Osteoblast (primary cell): ENCODE results near the gene AKAP13. TPM values are rescaled to one million over a fixed set of nuclear protein-coding genes. Genes with fewer than 3 reads are reported as not detected.

Experiments
- DNase-seq: peaks from one replicate; pipeline ENCODE4 v3.0.0; 2011; ENCODE audit warnings: low spot score, mixed read lengths; ENCODE audit not compliant: insufficient read length; ENCODE audit errors: missing footprints
- H2AFZ ChIP-seq: 2 replicates; pipeline ENCODE4 v1.6.0; 2011; ENCODE audit warnings: mild to moderate bottlenecking, low read length
- H3K27ac ChIP-seq: 2 replicates; pipeline ENCODE4 v1.5.1; 2011; ENCODE audit warnings: mild to moderate bottlenecking, low read depth, low read length, moderate library complexity
- H3K27me3 ChIP-seq: 2 replicates; pipeline ENCODE4 v1.6.0; 2012; ENCODE audit warnings: mild to moderate bottlenecking, control low read depth, inconsistent platforms, low read length, moderate library complexity; ENCODE audit not compliant: insufficient read depth
- H3K36me3 ChIP-seq: 2 replicates; pipeline ENCODE4 v1.5.1; 2011; ENCODE audit warnings: mild to moderate bottlenecking, low read length, control low read depth, moderate library complexity; ENCODE audit not compliant: insufficient read depth
- H3K4me1 ChIP-seq: 2 replicates; pipeline ENCODE4 v1.5.1; 2011; ENCODE audit warnings: mild to moderate bottlenecking, low read length, control low read depth, moderate library complexity; ENCODE audit not compliant: insufficient read depth
- H3K4me2 ChIP-seq: 2 replicates; pipeline ENCODE4 v1.6.0; 2011; ENCODE audit warnings: mild to moderate bottlenecking, low read length; ENCODE audit not compliant: insufficient read depth
- H3K4me3 ChIP-seq: fragments of 200-600 bp; sonication (generic); 3 replicates; pipeline ENCODE4 v1.5.1; 2012; ENCODE audit warnings: mild to moderate bottlenecking, low read length, inconsistent platforms; ENCODE audit not compliant: insufficient read depth
- H3K79me2 ChIP-seq: 2 replicates; pipeline ENCODE4 v1.6.0; 2012; ENCODE audit warnings: mild to moderate bottlenecking, low read length, control low read depth, inconsistent platforms; ENCODE audit not compliant: insufficient read depth
- H3K9me3 ChIP-seq: 2 replicates; pipeline ENCODE4 v1.5.1; 2011; ENCODE audit warnings: low read depth, low read length, control low read depth
- H4K20me1 ChIP-seq: 2 replicates; pipeline ENCODE4 v1.6.0; 2012; ENCODE audit warnings: mild to moderate bottlenecking, low read length, control low read depth; ENCODE audit not compliant: insufficient read depth
- total RNA-seq: library from RNA; depleted of rRNA; stranded (reverse); fragments of >200 nt; gene quantifications from 2 replicates; pipeline ENCODE4 v1.2.3, GENCODE V29; 2012
- TF ChIP-seq, protein P1 (sequence below): IDR thresholded peaks from 2 replicates; pipeline ENCODE4 v1.5.1; 2011; ENCODE audit warnings: mild to moderate bottlenecking, low read depth, low read length, moderate library complexity; ENCODE audit errors: extremely low read depth

The AKAP13 gene
- total RNA-seq, 1 donor = 77.1 TPM

GRCh38 chr15:85423256-85423655 lies 42.9 kb downstream of the AKAP13 start:
- H3K36me3 ChIP-seq = no peaks in the 10 kb centered on the region
- H3K4me2 ChIP-seq = no peak overlapping the region
- no peak for DNase-seq
- H3K9me3 ChIP-seq = no peaks in the 10 kb centered on the region
- H3K79me2 ChIP-seq = peaks cover 93% of the 10 kb centered on the region
- H3K4me3 ChIP-seq = no peak overlapping the region
- H2AFZ ChIP-seq = no peak overlapping the region
- H4K20me1 ChIP-seq = peaks cover 46% of the 10 kb centered on the region
- H3K27me3 ChIP-seq = no peaks in the 10 kb centered on the region
- peaks cover 7% of the 10 kb centered on the region for H3K4me1 ChIP-seq
- TF ChIP-seq, protein P1, sequence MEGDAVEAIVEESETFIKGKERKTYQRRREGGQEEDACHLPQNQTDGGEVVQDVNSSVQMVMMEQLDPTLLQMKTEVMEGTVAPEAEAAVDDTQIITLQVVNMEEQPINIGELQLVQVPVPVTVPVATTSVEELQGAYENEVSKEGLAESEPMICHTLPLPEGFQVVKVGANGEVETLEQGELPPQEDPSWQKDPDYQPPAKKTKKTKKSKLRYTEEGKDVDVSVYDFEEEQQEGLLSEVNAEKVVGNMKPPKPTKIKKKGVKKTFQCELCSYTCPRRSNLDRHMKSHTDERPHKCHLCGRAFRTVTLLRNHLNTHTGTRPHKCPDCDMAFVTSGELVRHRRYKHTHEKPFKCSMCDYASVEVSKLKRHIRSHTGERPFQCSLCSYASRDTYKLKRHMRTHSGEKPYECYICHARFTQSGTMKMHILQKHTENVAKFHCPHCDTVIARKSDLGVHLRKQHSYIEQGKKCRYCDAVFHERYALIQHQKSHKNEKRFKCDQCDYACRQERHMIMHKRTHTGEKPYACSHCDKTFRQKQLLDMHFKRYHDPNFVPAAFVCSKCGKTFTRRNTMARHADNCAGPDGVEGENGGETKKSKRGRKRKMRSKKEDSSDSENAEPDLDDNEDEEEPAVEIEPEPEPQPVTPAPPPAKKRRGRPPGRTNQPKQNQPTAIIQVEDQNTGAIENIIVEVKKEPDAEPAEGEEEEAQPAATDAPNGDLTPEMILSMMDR = no peak
- H3K27ac ChIP-seq = no peak overlapping the region

- H3K4me2 ChIP-seq = no peak overlapping the region
- H3K4me1 ChIP-seq = peaks cover 7% of the 10 kb centered on the region
- H3K9me3 ChIP-seq = no peaks in the 10 kb centered on the region
- no peak for DNase-seq
- peaks cover 93% of the 10 kb centered on the region for H3K79me2 ChIP-seq
- H3K4me3 ChIP-seq = no peak overlapping the region
- no peak overlapping the region for H2AFZ ChIP-seq
- H4K20me1 ChIP-seq = peaks cover 44% of the 10 kb centered on the region
- no peak overlapping the region for H3K27ac ChIP-seq
- H3K36me3 ChIP-seq = no peaks in the 10 kb centered on the region
- TF ChIP-seq, protein P1 = no peak
- H3K27me3 ChIP-seq = no peaks in the 10 kb centered on the region
Measured at GRCh38 chr15:85424154-85424553, 43.8 kb downstream of the AKAP13 start.

DNA sequence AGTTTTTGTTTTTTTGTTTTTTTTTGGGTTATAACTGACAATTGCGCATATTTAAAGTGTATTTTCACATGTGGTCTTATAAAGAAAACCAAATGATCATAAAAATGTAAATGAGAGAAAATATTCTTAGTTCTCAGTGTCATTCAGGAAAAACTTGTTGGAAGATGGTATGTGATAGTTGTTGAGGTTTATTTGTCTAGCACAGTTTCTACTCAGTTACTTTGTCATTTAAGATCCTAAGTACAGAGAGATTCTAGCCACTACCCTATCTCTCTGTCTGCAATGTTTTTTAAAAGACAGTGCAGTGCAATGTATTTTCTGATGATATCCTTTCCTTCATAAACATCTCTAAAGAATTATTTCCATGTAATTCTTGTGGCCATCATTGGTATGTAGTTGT lies 46.1 kb downstream of the AKAP13 start:
- DNase-seq = no peak
- H4K20me1 ChIP-seq = peaks cover 39% of the 10 kb centered on the region
- H2AFZ ChIP-seq = no peak overlapping the region
- peaks cover 1% of the 10 kb centered on the region for H3K4me1 ChIP-seq
- H3K36me3 ChIP-seq = no peaks in the 10 kb centered on the region
- H3K4me3 ChIP-seq = no peak overlapping the region
- TF ChIP-seq, protein P1 = no peak
- no peaks in the 10 kb centered on the region for H3K27me3 ChIP-seq
- H3K4me2 ChIP-seq = no peak overlapping the region
- H3K79me2 ChIP-seq = peaks cover 97% of the 10 kb centered on the region
- H3K9me3 ChIP-seq = no peaks in the 10 kb centered on the region
- H3K27ac ChIP-seq = no peak overlapping the region

DNA sequence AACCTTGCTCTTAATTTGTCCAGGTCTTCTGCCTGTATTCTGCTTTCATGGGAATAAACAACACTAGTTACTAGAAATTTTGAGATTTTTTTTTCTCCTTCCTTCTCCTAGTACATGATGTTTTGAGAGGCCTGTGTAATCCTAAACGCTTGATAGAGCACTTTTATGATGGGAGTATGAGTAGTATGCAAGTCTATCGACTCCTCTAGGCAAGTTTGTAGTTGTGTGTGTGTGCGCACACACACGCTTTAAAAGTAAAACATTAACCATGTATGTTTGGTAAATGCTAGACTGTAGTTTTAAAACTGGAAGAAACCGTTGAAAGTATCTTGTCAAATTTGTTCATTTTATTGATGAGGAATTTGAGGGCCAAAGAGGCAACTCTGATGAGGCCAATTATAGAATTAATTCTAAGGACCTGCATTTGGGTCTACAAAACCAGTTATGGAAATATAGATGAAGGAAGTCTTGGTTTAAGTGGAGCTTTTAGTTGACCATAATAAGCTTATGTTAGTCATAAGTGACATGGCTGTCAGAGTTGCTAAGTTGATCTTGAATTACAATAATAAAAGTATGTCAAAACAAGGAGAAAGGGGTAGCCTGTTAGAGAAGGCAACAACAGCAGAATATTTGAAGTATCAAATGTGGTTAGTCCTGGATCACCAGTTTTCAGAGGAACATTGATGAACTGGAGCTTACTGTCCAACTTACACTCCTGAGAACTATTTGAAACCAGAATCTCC lies 47.1 kb downstream of the AKAP13 start:
- TF ChIP-seq, protein P1 = no peak
- no peaks in the 10 kb centered on the region for H3K4me1 ChIP-seq
- no peak for DNase-seq
- H3K36me3 ChIP-seq = no peaks in the 10 kb centered on the region
- H4K20me1 ChIP-seq = peaks cover 29% of the 10 kb centered on the region
- no peak overlapping the region for H3K27ac ChIP-seq
- no peak overlapping the region for H2AFZ ChIP-seq
- H3K4me3 ChIP-seq = no peak overlapping the region
- no peaks in the 10 kb centered on the region for H3K27me3 ChIP-seq
- H3K79me2 ChIP-seq = peaks cover 96% of the 10 kb centered on the region
- no peak overlapping the region for H3K4me2 ChIP-seq
- no peaks in the 10 kb centered on the region for H3K9me3 ChIP-seq
